NCI-H2107 treated with DMSO at 0.1 percent for 48 hours (cell line): Measurements from ENCODE around the gene DCC.
"Not testable (repeated sequence)": the region's sequence is repeated elsewhere in the genome, so short reads cannot be mapped to it uniquely, and the experiment has no call there.

Experiments used
- DNase-seq: peaks from one replicate; lab custom pipeline; 2025; ENCODE audit not compliant: unreplicated experiment; lab: John Stamatoyannopoulos, UW

Gene DCC

DNA sequence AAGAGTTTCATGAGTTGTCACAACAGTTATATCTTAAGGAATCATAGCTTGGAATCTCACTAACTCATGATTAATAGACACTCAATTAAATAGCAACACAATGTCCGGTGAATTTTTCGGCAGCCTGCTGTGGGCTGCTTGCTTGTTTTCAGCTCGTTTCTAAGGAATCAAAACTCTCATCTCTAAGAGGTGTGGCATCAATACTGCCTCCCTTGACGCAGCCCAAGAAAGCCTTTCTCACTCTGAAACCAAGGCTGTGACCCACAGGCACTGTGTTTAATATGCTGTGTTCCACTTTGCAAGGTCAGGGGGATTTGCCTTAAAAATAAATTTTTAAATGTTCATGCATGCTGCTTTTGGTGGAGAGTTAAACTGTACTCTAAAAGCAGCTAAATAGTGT, 5.4 kb downstream of the DCC start:
- no peak for DNase-seq

DNA sequence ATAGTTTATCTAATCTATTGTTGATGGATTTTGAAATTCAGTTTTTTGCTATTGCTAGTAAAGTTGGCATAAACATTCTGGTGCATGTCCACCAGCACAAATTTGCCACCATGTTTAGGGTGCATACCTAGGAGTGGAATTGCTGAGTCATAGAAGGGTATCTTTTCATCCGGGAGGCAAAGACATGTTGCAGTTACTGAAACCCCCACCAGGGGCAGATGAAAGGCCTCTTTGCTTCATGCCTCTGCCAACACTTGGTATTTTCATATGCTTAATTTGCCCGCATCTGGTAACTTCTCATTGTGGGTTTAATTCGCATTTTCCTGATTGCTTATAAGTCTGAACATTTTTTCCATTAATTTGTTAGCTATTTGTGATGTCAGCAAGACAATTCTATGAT, 8.2 kb downstream of the DCC start:
- DNase-seq, result no peak

DNA sequence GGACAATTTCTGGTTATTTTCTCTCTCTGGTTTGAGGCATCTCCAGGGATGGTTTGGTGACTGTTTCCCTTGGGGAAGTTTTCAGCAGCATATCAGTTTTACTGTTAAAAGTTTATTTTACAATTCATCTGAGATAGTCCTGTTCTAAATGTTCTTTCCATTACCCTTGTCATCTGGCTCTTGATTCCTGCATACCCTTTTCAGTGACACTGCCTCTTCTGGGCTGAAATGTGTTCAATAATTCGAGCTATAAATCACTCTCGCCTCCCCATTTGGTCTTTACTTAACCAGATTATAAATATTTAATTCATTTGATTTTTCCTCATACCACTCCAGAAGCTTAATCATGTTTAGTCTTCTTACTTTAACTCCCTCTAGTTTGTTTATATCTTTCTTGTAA, 9.5 kb downstream of the DCC start:
- no peak for DNase-seq

DNA sequence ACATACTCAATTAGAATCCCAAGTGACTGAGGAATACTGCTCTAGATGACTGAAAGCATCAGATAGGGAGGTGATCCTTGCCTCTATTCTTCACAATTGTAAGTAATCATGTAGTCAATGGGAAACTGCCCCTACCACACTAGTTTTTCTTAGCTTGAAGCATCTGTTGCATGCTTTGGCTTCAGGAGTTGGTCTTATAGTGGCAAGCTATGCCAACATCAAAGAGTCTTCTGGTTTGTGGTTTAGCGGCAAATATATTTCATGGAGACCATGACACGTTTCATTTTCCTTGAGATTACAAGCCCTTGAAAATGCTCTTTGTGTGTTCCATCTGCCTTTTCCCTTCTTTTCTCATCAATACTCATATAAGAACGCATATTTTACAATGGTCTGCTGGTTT, 12.9 kb downstream of the DCC start:
- no peak for DNase-seq

DNA sequence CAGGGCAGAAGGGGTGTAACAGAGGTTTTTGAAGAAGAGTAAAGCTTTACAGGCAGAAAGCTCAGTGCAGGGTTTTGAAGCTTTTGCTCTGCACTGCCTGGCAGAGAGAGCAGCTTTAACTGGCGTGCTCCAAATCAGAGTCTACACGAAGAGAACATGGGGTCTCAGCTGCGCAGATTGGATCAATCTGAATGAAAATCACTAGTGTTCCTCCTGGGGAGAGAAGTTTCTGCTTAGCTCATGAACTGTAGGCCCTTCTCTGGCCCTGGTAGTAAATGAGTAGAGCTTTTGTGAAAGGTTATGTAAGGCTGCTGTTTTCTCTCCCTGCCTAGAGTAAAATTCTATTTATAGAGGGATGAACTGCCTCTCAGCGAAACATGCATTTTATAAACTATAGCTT, 13.6 kb downstream of the DCC start:
- no peak for DNase-seq

DNA sequence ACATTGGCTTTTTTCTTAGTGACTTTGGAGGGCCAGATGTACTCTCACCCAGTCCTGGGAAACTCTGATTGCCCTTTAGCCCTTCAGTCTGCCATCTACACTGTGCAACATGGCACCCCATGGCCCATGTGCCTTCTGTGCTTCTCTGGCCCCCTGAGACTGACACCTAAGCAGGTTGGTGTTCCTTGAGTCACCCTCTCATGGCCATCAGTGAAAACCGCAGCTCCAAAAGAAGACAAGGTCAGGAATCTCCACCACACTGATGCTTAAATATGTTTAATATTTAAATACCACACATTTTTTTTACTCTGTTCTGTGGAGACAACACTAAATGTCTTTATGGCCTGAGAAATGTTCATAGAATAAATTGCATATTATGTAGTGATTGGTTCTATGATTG, 23.9 kb downstream of the DCC start:
- DNase-seq, result no peak

DNA sequence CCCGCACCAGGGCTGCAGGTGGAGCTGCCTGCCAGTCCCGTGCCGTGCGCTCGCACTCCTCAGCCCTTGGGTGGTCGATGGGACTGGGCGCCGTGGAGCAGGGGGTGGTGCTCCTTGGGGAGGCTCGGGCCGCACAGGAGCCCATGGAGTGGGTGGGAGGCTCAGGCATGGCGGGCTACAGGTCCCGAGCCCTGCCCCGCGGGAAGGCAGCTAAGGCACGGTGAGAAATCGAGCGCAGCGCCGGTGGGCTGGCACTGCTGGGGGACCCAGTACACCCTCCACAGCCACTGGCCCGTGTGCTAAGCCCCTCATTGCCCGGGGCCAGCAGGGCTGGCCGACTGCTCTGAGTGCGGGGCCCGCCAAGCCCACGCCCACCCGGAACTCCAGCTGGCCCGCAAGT, 26.9 kb downstream of the DCC start:
- DNase-seq, result not testable (repeated sequence)

DNA sequence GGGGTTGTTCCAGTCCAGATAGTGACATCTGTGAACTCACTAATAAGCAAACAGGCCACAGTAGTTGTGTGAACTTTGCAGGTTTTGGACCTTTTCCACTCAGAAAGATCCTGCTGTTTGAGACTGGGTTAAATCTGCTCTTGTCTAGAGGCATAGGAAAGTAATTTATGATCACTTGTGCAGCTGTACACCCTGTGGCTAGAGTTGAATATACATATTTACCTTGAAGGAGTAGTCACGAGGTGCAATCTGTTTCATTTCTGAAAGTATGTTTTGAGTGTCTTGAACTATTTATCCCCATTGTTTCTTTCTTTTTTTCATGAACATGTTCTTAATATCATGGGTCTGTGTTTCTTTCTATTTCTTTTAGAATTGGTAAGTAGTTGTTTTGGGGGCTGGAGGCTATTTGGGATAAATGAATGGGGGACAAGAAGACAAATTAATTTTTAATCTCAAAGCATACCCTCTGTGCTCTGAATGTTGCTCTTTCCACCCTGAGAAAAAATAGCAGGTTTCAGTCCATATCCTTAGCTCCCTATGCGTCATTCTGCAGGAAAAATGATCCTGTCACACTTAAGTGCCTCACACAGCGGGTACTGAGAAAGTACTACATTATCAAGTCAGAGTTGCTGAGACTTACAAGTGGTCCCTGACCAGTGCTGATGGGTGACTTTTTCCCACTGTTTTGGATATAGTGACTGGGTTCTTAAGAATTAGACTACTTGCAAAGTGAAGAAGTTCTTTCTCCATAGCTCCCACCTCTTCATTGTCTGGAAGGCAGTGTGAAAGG, 28.2 kb downstream of the DCC start:
- DNase-seq, result no peak

DNA sequence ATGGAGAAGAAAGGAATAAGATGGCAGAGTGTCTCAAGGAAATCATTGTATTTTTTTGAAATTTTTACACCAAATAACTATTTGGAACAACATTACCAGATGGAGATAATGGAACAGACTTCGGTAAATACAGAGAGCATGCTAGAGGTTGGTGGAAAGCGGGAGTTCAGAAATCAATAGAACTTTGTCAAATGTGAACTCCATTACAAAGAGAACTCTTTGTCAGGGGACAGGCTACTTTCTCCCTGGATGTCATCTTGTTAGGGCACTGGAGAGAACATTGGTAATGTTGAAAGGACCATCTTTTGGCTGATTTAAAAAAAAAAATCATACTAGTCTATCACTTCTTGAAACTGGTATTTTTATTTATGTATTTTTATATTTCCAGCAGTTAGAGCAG, 30.8 kb downstream of the DCC start:
- DNase-seq, result no peak

DNA sequence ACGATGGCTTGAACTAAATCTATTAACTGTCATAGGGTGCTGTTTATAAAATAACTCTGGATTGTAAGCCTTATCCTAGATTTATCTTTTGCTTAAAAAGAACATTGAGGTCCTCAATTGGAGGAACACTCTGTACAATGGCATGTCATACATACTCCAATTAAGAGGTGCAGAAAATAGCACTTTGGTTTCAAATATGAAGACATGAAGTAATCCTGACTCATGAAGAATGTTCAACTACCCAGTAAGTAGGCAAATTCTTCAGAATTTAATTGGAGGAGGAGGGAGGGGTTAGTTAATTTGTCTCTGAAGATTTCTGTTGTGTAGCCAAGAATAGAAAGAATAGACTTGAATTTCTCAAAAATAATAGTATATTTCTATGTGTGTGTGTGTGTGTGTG, 36.1 kb downstream of the DCC start:
- no peak for DNase-seq

DNA sequence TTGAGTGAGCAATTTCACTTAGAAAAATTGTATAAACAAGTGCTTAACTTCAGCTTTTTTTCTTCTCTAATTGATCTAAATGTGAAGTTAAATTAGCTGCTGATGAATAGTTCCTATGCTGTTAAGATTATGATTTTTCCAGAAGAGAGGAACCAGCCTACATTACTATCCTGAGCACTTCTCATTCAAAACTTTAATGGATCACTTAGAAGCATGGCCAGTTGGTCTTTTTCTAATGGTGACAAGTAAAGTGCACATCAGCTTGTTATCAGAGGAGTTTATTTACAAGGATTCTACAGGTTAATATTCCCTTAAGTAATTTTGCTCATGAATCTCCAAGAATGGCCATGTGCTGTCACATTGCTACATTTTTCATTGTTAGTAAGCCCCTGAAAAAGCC, 37.1 kb downstream of the DCC start:
- no peak for DNase-seq

DNA sequence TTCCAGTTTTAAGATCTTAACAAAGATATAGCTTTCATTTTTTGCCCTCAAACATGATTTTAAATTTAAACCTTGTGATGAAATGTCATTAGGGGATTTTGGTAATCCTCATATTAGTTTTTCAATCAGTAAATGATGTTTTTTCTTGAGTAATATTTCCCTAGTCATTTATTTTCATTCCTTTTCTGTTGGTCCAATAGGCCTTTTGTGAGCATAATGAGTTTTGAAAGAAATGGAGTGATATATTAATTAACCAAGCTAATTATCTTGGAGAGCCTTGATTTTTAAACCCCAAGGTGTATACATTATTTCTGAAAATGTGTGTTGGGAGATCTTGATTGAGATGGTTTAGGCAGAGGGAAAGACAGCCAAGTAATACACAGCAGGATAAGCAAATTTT, 46.3 kb downstream of the DCC start:
- DNase-seq, result no peak

DNA sequence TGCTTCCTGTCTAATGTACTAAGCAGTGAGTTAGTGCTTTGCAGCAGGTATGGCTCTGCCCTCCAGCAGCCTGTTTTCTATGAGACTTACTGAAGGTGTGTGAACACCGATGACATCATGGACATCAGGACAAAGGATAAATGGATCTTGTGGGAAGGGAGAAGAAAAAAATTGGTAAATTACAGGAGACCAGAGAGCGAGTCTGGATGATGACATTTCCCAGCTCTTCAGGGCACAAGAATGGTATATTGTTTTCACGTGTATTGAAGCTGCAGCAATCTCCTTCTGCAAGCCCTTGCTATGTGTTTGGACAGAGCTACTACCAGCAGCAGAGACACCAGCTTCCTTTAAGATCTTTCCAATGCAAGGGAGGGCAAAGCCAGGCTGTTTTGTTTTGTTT, 47.2 kb downstream of the DCC start:
- no peak for DNase-seq

DNA sequence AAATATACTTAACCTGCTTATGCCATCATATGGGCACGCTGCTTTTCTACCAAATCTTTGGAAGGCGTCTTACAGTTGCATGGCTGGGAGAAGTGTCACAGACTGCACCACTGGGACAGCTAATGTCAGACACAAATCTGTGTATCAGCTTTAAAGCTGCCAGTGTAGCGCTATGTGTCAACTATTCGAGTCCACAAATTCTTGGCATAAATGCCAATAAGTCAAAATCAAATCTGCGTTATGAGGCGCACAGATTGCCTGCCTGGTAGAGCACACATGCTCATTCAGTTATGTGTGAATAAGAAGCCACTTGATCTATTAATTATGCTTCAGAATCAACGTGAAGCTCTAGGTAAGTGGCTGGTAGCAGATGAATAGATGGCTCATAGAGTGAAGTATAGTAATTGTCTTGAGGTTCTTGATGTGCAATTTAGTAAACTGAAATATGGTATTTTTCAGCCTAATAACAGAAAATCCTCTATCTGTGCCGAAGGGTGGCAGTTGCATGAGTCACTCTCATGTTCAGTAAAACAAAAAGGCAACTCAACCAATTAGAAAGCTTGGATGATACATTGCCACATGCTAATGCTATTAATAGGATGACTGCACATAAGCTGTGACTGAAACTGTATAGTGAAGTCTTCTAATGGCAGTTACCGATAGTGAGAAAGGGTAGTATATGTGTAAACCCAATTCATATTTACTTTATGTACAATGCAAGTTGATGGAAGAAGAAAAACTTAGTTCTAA, 52.0 kb downstream of the DCC start:
- no peak for DNase-seq

DNA sequence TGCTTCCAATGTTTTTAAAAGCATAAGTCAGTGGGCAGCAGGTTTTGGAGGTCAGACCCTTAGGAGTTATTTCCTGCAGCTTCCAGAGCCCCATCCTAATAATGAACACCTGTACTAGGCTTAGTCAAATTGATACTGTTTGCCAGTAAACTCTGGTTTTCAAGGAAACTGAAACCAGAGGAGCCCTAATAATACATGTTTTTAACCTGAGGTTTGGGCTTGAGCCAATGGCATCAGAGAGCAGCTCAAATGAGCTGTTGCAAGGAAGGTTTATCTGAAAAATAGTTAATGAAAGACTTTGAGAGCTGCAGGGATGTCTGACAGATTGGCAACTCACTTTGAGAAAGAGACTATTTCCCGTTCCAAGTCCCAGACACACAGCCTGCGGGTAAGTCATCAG, 54.6 kb downstream of the DCC start:
- no peak for DNase-seq

DNA sequence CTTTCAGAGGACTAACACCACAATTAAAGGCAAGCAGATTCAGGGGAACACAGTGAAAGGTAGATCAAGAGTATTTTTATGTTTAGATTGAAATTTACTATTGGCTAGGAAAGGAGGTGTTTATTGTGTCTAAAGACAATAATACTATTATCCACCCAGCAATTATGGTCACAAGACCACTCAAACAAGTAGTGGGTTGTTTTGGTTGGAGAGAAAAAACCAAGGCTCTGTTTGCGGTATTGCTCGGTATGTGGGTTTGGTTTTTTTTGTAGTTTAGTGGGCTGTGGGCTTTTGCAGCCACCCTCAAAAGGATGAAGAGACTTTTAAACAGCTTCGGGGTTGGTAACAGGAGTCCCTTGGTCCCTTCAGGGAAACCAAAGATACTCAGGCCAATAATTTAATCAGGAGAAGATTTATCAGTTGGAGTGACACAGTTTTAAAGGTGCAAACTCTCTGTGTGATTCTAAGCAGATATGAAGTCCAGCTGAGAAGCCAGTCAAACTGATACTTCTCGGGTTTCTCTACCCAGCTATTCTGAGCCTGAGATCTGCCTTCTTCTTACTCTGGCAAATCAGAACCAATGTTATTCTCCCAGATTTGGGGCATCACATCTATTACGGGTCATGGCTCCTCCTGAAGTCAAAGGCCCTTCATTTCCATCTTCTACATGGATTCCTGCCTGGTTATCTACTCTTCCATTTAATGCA, 55.3 kb downstream of the DCC start:
- no peak for DNase-seq

DNA sequence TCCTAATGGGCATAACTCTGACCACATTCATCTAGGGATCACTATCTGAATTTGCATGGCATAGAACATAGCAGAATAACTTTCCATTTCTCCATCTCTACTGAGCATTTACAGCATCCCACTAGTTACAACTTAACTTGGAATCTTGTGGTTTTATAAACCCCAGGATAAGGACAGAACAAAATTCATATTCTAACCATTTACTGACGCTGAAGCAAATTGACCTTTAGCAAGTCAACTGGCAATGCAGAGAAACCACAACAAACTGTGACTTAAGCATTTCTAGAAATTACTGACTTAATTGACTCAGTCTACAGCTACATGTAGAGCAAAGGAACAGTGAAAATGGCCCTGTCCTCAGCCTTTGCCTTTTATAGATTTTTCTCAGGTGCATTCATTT, 61.2 kb downstream of the DCC start:
- DNase-seq, result no peak

DNA sequence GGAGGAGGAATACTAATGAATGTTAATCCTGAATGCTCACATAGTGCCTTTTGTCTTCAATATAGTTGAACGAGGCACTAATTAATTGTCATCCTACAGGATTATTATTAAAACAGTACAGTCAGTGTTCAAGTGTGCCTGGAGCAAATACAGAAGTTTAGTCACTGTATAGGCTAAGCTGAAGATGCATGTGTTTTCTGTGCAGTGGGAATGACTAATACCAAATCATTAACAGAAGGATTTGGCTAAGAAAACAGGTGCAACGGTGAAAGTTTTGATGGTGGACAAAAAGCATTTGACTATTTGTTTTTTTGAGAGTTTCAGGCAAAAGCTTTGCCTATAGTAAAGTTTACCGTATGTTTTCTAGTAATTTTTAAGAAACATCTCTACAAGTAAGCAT, 62.8 kb downstream of the DCC start:
- no peak for DNase-seq

DNA sequence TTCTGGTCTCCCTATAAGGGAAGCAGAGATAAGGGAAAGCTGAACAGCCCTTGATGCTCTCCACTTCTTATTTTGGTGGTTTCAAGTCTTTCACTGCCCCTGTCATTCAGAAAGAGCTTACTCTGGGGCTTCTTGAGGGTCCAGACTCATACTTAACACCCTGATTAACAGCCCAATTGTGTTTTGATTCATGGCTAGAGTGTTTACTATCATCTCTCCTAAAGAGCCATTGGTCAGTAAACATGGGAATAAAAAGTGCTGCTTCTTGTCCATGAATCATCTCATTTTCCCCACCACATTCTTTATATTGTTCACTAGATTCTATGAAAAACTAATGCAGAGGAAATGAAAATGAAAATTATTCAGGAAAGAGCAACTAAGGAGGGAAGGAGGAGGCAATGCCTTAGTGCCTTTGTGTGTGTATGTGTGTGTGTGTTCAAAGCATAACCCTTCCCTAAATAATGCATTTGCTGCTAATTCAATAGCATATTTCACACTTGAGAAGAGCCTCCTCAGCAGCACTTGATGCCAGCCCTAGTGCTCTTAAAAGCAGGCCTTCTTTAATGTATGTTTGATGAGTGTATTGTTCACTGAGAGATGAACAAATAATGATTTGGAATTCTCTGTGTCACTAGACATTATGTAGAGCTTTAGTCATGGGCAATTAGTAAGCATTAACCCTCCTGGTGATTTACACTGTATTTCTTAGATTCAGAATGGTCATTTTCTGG, 63.5 kb downstream of the DCC start:
- DNase-seq, result no peak

DNA sequence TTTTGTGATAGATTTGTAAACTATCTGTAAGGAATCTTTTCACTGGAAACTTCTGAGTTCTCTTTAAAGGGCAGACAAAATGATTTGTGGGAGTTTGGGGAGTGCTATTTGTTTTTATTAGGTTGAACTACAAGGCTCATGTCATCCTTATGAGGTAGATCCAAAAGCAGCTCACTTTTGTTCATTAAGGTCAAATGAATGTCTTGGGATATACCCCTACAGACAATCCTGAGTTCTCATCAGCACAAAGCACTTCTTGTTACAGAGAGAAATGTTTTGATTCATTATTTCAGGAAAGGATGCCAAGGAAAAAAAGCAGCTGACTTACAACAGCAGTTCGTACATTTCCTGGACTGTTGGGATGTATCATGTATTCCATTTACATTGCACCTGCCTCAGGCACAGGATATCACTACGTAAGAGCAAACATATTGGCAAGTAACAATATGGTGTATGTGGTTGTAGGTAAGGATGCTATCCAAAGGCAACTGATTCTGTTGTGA, 68.9 kb downstream of the DCC start:
- DNase-seq, result no peak

DNA sequence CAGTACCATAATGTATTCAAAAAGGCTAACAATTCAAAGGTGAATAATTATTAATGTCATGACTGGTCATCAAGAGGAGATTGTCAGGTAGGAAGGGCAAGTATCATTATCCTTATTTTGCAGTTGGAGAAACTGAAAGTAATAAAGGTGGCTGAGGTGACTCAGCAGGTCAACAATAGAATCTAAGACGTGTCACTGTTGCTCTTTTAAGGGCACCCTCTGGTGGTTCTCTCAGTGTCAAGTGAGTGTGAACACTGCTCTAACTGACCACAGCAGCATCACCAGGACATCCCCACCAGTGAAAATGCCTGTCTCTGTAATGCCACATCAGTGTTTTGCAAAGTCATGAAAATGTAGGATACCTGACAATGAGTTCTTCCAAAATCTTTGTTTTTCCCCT, 69.7 kb downstream of the DCC start:
- DNase-seq, result no peak
